Hematopoietic multipotent progenitor cell treated with erythropoietin and hydrocortisone succinate and interleukin-3 and kit ligand, for 15 days (in vitro differentiated cells): Measurements from ENCODE around the gene ENTPD8.
A peak's percentile ranks its signal among the peaks of the same experiment; 100 is the strongest.

ENCODE experiments used
- DNase-seq: peaks from one replicate; pipeline ENCODE4 v3.0.0-alpha.2; 2015; ENCODE audit warnings: low spot score

ENTPD8 gene

DNA sequence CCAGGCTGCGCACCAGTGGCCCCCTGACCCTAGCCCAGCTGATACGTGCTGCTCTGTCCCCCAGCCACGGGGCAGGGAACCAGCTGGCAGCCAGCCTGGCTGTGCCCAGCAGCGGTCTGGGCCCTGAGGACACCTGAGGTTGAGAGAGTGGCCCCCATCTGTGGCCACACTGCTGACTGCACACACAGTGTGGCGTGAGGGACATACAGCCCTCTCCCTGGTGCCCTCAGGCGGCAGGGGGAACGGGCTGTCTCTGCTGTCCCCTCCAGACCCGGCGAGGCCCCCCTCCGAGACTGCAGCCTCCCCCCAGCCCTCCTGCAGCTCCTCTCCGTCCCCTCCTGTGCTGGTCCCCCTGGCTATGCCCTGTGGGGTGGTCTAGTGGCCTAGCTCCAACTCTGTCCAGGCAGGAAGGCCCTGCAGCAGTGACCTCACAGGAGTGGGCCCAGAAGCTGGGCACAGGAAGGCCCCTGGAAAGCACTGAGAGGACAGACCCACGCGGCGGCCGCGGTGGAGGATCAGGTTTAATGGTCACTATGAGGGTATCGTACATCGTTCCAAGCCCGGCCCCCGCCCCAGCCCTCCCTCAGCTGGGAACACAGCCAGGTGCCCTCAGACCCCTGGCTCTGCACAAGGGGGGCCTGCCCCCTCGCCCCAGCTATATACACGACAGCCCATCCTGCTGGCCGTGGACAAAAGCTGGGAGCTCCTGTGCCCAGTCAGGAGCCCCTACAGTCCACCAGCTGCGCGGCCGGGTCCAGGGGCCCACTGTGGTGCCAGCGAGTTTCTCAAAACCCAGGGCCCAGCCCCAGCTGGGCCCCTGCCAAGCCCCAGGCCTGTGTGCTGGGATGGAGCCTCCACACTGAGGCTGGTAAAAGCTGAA is 6.8 kb upstream of the ENTPD8 start:
- no peak for DNase-seq

DNA sequence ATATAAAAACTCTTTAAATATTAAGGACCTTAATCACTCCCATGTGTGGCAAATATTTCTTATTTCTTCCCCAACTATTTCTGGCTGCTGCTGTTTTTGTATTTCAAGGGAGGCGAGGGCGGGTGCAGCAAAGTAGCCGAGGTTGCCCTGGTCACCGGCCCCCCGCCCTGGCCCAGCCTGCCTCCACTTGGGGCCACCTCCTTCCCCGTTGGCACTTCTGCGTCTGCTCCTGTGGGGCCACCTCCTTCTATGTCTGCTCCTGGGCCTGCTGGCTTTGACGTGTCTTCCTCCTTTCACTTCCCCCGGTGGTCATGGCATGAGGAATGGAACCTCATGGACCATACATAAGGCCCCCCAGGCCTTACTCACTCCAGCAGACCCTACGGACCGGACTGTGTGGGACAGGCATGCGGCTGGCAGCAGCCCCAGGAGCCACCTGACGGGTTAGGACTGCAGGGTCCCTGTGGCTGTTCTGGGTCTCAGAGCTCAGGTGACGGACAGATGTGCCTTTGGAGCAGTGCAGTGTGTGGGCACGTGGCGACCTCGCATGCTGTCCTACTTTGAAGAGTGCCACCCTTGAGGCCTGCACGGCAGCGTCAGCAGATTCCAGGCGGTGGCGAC is 5.8 kb upstream of the ENTPD8 start:
- DNase-seq: no peak

DNA sequence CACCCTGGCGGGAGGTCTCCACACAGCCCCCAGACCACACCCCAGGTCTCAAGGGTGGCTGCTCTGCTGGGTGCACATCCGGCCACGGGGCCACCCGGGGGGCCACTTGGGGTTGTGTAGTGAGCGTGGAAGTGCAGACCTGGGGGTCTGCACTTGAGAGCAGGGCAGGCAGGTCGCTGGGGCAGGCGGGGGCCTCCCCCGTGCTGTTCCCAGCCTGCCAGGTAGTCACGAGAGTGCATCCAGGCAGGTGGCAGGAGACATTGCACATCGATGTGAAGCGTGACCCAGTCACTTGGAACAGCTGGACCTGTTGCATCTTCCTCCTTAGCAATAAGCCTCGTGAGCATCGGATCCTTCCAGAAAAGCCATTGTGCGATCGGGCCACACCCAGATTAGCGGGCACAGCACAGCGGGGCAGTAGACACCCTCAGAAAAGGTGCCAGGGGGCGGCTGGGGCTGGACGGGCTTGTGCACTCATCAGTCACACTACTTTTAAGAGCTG is 4.8 kb upstream of the ENTPD8 start:
- no peak for DNase-seq

DNA sequence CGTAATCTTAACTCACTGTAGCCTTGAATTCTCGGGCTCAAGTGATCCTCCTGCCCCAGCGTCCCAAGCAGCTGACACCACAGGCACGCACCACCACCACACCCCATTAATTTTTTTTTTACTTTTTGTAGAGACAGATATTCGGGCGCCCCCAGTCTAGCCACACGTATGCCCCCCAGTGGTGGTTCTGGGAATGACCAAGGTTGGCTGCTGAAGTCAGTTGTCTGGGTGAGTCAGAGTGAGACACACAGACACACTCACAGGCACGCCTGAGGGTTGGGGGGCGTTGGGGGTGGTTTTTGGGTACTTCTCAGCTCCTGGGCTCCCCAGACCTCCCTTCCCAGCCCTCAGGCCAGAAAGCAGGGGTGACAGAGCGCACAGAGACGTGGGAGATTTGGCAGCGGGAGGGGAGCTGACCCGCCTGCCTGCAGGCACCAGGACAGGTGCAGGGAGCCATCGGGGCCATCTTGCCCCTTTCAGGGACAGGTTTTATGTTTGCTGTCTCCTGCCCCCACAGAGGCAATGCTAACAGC is 4.2 kb upstream of the ENTPD8 start:
- peak; percentile 81 for DNase-seq

DNA sequence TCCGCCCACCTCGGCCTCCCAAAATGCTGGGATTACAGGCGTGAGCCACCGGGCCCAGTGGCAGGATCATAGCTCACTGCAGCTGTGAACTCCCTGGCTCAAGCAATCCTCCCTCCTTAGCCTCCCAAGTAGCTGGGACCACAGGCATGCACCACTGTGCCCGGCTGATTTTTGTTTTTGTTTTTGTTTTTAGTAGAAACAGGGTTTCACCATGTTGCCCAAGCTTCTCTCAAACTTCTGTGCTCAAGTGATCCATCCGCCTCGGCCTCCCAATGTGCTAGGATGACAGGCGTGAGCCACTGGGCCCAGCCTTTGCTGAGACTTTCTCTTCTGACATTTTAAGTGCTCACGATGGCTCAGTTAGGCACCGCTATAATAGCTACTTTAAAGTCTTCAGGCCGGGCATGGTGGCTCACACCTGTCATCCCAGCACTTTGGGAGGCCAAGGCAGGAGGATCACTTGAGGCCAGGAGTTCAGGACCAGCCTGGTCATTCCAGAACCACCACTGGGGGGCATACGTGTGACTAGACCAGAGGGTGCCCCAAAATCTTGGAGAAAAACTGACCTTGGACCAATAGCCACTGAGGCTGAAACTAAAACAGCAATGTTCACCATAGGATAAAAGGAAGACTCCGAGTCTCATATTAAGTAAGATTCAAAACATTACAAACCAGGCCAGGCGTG is 3.1 kb upstream of the ENTPD8 start:
- DNase-seq: no peak

DNA sequence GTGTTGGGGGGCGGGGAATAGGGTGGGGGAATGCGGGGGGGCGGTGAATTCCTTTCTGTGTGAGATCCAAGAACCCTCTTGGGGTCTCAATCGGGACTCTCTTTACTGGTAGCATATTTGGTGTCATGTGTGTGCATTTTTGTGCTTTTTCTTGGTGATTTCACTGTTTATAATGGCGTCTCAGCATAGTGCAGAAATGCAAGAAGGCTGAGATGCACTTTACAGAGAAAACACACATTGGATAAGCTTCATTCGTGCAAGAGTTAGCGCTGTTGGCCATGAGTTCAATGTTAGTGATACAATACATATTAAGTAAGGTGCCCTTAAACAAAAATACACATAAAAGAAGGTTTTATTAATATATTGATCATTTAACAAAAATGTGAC is 771 bp upstream of the ENTPD8 start:
- no peak for DNase-seq

DNA sequence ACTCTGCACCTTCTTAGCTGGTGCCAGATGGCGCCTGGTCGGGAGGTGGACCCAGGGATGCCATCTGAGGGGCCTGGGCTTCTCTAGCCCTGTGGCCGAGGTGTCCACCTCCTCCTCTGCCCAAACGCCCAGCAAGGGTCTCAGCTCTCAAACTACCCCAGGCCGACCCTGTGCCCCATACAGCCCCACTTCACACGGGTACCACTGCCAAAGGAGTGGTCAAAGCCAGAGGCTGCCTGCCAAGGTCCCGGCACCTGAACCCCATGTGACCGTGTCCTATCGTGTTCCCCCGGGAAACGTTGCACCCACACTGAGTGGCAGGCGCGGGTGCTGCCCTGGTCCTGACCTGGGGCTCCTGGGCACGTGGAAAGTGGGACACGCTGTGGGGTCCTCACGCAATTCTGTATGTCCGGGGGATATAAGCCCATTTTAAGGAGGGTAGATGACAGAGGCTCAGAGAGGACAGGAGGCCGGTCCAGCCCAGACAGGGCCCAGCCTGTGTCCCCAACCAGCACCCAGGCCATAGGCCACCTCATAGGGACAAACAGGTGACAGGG is 1.9 kb downstream of the ENTPD8 start:
- DNase-seq: no peak

DNA sequence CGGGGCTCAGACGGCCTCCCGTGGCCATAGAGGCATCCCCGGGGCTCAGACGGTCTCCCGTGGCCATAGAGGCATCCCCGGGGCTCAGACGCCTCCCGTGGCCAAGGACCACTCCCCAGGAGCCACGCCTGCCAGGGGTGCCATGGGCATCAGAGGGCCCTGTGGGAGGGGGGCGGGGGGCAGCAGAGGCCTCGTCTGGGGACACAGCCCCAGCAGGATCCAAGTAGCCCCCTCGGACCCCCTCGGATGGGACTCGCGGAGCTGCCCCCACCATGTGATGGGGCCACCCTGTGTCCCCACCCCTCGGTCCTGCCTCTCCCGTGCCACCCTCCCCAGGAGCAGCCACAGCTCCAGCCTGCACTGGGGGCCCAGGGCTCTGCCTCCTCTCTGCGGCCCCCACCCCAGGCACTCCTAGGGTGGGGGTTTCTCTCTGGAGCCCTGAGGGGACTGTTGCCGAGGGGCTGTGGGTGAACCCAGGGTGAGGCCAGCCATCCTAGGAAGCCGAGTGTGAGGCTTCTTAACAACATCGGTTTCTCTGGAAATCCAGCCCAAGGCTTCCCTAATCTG is 2.5 kb downstream of the ENTPD8 start:
- DNase-seq: no peak

DNA sequence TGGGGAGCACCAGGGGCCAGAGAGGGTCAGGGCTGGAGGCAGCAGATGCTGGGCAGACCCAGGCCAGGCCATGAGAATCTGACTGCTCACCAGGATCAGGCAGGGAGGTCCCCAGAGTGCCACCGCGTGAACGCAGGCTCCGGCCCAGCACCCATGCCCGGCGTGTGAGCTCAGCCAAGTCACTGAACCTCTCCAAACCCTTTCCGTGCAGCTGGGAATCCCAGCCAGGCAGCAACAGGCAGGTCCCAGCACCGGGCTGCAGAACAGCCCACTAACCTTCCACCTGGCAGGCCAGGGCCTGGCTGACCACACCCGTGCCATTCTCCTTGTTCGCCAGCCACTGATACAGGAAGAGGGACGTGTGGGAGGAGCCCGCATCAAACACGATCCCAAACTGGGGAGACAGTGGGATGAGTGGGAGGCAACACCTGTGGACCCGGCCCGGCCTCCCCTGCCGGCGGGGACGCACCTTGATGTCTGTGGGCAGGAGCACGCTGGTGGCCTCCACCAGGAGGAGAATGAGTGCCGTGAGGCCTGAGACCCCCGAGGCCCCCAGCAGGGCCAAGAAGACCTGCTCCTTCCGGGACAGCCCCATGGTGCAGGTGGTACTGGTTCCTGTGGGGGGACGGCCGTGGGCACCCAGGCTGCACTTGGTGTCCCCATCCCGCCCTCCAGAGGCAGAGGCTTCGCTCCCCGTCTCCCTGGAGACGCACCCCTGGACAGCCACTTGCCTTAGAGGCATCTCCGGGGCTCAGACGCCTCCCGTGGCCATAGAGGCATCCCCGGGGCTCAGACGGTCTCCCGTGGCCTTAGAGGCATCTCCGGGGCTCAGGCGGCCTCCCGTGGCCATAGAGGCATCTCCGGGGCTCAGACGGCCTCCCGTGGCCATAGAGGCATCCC is 3.2 kb downstream of the ENTPD8 start:
- no peak for DNase-seq

DNA sequence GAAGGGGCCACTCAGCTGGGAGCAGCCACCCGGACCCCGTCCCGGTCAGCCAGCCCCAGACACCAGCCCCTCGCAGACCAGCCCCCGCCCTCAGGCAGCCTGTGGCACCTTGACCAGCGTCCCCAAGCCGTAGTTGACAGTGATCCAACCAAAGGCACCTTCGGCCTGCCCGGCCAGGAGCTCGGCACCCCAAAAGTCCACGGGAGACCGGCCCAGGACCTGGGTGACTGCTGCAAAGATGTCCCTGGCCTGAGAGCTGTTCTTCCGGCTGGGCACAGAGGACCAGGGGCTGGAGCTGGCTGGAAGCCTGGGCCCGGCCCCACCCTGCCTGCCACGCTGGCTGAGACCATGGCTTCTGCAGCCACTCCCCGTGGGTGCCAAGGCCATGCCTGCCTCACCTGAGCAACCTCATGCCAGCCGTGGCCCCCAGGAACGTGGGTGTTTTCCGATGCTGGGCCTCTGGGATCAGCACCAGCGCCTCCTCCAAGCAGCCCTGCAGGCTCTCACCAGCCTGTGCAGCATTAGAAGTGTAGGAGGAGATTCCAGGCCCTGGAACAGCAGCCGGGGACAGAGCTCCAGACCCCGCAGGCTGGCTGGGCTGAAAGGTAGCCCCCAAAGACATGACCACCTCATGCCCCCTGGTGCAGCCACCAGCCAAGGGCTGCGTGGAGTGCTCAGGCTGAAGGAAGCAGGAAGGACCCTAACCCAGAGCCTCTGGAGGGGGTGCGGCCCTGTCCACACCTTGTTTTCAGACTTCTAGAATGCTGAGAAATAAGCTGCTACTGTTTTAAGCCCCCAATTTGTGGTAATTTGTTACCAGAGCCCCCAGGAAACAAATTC is 4.2 kb downstream of the ENTPD8 start:
- DNase-seq: no peak

DNA sequence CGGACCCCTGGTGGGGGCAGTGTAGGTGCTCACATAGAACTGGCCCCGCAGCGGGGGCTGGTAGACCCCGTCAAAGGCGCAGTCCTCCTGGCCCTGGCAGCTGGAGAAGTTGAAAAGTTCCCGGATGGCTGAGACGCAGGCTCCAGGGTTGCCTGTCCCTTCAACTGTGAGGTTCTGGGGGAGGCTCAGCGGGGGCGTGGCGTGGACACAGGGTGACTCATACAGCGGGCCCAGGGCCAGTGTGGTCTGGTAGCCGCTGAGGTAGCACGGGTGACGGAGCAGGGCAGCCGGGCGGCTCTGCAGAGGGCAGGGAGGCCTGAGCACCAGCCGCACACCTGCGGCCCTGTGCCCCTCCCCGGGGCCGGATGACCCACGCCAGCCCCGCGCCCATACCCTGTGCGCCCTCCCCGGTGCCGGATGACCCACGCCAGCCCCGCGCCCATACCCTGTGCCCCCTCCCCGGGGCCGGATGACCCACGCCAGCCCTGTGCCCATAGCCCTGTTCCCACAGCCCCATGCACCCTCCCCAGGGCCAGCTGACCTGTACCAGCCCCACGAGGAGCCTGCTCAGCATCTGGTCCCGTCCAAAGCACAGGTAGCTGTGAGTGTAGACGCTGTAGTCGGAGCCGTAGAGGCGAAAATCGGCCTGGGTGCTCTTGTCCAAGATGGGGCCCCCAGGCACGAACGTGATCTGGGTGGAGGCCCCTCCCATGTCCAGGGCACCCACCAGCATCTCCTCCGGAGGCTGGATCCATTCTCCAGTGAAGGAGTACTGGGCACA is 5.0 kb downstream of the ENTPD8 start:
- DNase-seq: no peak

DNA sequence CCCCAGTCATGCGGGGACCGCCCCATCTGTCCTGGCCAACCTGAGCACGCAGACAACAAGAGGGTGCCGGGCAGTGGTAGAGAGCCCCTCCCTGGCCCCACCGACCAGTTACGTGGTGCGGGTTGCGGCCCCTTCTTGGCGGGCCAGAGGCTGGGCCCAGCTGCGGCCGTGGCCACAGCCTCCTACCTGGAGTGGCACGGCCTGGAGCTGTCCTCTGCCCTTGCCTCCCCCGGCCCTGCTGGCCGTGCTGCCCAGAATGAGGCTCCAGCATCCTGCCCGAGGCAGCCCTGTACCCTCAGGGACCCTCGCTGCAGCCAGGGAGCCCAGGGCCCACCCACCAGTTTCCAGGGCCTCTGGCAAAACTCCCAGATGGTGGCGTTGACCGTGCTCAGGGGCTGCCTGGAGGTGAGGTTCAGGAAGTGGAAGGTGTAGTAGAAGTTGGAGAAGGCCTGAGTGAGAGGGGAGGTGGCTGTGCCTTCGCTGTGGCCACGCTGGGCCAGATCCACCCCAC is 5.7 kb downstream of the ENTPD8 start:
- DNase-seq: no peak

DNA sequence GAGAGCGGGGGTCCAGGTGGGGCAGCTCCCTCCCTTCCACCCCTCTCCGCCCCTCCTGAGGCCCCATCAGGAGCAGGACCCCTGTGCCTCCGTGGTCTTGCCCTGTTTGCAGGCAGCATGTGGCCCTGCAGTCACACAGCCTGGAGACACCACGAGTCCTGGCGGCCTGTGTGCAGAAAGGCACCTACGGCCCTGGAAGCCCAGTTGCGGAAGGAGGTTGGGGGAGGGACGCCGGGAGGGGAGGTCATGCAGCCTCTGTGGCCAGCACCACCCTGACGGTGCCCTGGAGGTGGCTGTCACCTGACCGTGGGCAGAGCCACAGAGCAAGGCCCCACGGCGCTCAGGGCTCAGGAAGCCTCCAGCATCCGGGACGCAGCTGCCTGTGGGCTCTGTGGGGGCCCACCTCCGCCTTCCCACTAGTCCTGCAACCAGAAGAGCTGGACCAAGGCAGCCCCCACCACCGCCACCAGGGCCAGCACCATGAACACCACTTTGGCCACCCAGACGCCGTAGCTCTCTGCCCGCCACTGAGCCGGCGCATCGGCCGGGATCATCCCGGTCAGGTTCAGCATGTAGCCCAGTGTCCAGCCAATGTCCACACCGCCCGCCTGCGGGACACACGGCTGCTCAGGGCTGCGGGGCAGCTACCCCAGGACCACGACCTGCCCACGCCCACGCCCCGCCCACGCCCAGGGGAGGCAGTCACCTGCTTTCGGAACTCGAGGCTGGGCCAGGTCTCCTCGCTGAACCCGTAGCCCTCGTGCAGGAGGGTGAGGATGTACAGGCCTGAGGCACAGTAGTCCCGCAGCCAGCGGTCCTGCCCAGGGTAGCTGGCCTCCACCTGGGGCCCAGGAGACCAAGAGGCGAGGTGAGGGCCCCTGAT is 6.4 kb downstream of the ENTPD8 start:
- no peak for DNase-seq

DNA sequence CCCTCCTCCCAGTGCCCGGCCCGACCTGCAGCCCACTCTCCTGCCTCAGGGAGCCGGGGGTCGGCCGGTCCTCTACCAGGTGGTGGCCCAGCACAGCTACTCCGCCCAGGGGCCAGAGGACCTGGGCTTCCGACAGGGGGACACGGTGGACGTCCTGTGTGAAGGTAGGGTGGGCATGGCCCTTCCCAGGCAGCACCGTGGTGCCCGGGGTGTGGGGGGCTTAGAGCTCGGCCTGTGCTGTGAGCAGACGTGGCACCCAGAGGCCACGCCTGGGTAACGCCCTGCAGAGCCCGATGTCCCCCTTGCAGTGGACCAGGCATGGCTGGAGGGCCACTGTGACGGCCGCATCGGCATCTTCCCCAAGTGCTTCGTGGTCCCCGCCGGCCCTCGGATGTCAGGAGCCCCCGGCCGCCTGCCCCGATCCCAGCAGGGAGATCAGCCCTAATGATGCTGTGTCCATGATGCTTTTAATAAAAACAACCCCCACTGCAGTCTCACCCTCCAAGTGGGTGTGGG is 7.2 kb downstream of the ENTPD8 start:
- DNase-seq: no peak

DNA sequence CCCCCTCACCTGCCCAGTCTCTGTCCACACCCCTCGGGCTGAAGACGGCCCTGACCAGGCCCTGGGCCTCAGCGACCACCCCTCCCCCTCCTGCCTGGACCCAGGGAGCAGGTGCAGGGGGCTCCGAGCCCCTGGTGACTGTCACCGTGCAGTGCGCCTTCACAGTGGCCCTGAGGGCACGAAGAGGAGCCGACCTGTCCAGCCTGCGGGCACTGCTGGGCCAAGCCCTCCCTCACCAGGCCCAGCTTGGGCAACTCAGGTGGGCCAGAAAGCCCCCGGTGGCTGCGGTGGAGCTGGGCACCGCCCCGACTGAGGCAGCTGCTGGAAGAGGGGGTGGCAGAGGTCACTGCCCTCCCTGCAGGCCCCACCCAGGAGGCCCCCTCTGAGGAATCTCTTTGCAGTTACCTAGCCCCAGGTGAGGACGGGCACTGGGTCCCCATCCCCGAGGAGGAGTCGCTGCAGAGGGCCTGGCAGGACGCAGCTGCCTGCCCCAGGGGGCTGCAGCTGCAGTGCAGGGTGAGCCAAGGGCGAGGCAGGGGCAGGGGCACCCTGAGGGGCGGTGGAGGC is 7.7 kb downstream of the ENTPD8 start:
- no peak for DNase-seq

DNA sequence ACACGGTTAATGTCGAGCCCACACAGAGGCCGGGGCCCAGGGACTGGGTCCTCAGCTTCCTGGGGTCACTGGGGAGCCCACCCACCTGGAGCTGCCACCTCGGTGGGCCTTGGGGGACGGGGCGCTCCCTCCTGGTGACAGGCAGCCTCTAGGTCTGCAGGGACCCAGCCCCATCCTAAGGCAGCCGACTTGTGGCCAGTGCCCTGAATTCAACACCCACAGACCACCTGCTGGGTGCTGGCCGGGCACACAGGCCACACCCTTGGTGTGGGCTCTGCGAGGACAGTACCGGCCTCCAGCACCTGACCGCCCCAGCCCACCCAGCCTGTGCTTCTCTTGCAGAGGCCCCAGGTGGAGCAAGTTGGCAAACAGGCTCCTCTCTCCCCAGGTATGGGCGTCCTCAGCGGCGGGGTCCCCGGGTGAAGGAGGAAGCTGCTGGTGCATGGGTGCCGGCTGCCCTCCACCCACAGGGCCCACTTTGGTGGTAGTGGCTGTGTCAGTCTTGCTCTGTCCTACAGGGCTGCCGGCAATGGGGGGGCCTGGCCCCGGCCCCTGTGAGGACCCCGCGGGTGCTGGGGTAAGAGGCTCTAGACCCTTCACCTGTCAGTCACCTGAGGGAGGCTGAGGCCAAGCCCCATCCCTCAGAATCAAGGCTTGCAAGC is 8.3 kb downstream of the ENTPD8 start:
- no peak for DNase-seq

DNA sequence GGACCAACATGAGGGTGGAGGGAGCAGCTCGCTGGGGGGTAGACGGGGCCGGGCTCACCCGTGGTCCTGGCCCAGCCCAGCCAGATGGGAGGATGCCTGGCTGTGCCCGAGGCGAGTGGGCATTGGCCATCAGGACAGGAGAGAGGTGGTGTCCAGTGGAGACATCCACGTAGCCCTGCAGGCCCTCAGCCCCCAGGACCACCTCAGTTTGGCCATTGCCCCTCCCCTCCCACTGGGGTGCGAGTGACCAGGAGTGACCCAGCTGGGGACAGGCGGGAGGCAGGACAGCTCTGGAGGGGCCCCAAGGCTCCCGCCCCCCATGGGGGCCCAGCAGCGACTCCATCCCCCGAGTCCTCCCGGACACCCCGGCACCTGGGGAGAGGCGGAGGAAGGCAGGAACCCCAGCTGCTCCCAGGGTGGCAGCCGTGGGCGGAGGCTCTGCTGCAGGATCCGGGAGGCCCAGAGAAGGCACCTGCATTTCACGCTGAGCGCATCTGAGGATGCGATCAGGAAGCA is 9.7 kb downstream of the ENTPD8 start:
- no peak for DNase-seq
